Neutrophil (primary cell): ENCODE results near the gene LTBP2.

Experiments used
- H3K27ac ChIP-seq: fragments of 200-600 bp; sonication (generic); 2 replicates; pipeline ENCODE4 v1.5.1; 2016; ENCODE audit warnings: mild to moderate bottlenecking, moderate library complexity
- H3K27me3 ChIP-seq: fragments of 200-600 bp; sonication (generic); 2 replicates; pipeline ENCODE4 v1.6.0; 2016; ENCODE audit warnings: mild to moderate bottlenecking
- H3K36me3 ChIP-seq: fragments of 200-600 bp; sonication (generic); 2 replicates; pipeline ENCODE4 v1.5.1; 2017
- H3K4me1 ChIP-seq, 2 experiments: fragments of 200-600 bp in 1 of 2; sonication (generic) in 1 of 2; 1 replicate in 1 of 2; 2 replicates in 1 of 2; pipeline versions ENCODE4 v1.5.1 to v1.6.1; 2013 to 2016; ENCODE audit warnings: low read depth in 1 of 2, low read length in 1 of 2, mild to moderate bottlenecking in 1 of 2, moderate library complexity in 1 of 2; ENCODE audit not compliant: control insufficient read depth in 1 of 2, insufficient read depth in 1 of 2
- H3K4me3 ChIP-seq, 2 experiments: fragments of 200-600 bp in 1 of 2; sonication (generic) in 1 of 2; 1 replicate in 1 of 2; 2 replicates in 1 of 2; pipeline ENCODE4 v1.5.1; 2013 to 2016; ENCODE audit warnings: low read depth in 1 of 2, low read length in 1 of 2, mild to moderate bottlenecking in 1 of 2, moderate library complexity in 1 of 2
- H3K9me3 ChIP-seq: fragments of 200-600 bp; sonication (generic); 2 replicates; pipeline ENCODE4 v1.5.1; 2016
- CTCF ChIP-seq: fragments of 200-600 bp; sonication (generic); IDR thresholded peaks from 2 replicates; pipeline ENCODE4 v1.5.1; 2016; ENCODE audit warnings: antibody characterized with exemption

LTBP2 gene

DNA sequence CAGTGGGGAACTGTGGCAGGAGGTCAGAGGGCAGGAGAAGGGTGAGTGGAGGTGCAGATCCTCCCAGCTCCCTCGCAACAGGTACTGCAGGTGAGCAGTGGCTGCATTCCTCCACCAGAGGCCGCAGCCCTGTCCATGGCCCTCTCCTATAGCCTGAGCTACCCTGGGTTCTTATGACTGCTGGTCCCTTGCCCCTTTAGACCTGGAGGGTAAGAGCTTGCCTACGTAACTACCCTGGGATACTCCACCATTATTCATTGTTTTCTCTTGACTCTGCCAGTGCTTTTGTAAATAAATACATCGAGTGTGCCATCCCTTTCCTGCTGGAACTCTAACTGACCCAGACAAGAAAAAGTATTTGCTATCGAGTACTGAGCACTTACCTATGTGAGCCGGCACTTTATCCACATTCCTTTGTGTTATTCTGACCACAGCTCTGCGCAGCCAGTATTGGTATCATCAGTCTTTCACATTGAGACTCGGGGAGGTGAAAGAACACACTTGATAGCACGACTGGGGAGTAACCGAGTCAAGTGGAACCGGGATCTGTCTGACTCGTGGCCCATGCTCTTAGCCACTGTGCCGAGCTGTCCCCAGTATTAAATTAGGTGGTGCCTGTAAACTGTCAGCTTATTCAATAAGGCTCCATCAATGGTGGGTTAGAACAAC, 38.5 kb downstream of the LTBP2 start:
- no peak overlapping the region for H3K4me3 ChIP-seq
- no peak for TF ChIP-seq CTCF
- H3K4me1 ChIP-seq, result no peaks in the 10 kb centered on the region
- H3K27me3 ChIP-seq, result peaks cover 53% of the 10 kb centered on the region
- no peaks in the 10 kb centered on the region for H3K36me3 ChIP-seq
- no peaks in the 10 kb centered on the region for H3K9me3 ChIP-seq
- no peak overlapping the region for H3K27ac ChIP-seq

DNA sequence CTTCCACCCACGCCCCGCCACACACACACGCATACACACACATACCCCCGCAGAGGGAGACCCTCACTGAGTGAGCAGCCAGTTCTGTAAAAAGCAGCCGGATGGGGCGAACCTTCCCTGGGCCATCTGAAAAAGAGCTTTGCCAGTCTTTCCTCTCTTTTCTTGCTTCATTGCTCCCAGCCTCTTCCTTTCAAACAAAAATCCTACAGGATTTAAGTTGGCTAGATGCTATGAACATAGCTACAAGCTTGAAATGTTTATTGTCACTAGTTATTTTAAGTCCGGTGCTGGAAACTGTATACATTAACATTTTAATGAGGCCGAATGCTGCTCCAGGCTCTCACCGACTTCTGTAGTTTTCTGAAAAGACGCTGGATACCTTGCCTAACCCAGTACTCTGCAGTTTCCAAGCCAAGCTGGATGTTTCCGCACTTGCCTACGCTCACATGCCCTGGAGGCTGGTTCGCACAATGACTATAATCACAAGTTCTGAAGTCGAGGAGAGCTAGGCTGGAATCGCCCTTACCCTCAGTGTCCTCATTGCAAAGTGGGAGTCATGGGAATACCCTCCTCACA, 39.2 kb downstream of the LTBP2 start:
- no peaks in the 10 kb centered on the region for H3K36me3 ChIP-seq
- H3K4me1 ChIP-seq, result no peaks in the 10 kb centered on the region
- no peak overlapping the region for H3K27ac ChIP-seq
- no peak overlapping the region for H3K4me3 ChIP-seq
- H3K9me3 ChIP-seq, result no peaks in the 10 kb centered on the region
- peaks cover 53% of the 10 kb centered on the region for H3K27me3 ChIP-seq
- no peak for TF ChIP-seq CTCF

GRCh38 chr14:74571901-74572725, 39.9 kb downstream of the LTBP2 start:
- no peaks in the 10 kb centered on the region for H3K4me1 ChIP-seq
- no peaks in the 10 kb centered on the region for H3K9me3 ChIP-seq
- H3K27ac ChIP-seq, result no peak overlapping the region
- no peaks in the 10 kb centered on the region for H3K36me3 ChIP-seq
- peaks cover 53% of the 10 kb centered on the region for H3K27me3 ChIP-seq
- no peak overlapping the region for H3K4me3 ChIP-seq
- no peak for TF ChIP-seq CTCF

DNA sequence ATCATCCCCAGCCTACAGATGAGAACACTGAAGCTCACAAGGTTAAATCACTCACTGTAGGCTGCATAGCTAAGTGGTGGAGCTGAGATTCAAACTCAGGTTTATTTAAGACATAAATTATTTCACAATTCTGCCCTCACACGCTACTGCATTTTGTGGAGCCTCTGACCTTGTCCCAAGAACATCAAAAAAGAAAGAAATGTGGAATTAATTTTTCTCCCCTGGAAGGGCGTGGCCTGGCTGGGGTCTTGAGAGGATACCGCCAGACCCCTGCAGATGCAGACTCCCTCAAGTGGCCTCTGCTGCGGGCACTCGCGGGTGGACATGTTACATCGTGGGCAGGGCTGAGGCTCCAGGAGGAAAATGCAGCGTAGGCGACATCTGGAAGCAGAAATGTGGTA, 40.6 kb downstream of the LTBP2 start:
- no peak for TF ChIP-seq CTCF
- Histone ChIP-seq H3K9me3 (no peaks in the 10 kb centered on the region), H3K4me1 (no peaks in the 10 kb centered on the region), H3K4me3 (no peak overlapping the region), H3K36me3 (no peaks in the 10 kb centered on the region), H3K27ac (no peak overlapping the region), H3K27me3 (peaks cover 53% of the 10 kb centered on the region)

GRCh38 chr14:74570696-74571095, 41.3 kb downstream of the LTBP2 start:
- H3K4me1 ChIP-seq, result no peaks in the 10 kb centered on the region
- no peaks in the 10 kb centered on the region for H3K9me3 ChIP-seq
- TF ChIP-seq CTCF, result no peak
- H3K27ac ChIP-seq, result no peak overlapping the region
- H3K27me3 ChIP-seq, result peaks cover 53% of the 10 kb centered on the region
- H3K4me3 ChIP-seq, result no peak overlapping the region
- no peaks in the 10 kb centered on the region for H3K36me3 ChIP-seq
